GM23248 (cell line): ENCODE measurements around the gene PTEN.

ENCODE experiments used
- EZH2 ChIP-seq: fragments of 200-600 bp; sonication (generic); IDR thresholded peaks from 2 replicates; pipeline ENCODE4 v1.6.1; 2018; ENCODE audit warnings: antibody characterized with exemption, mild to moderate bottlenecking; ENCODE audit not compliant: insufficient read depth, poor library complexity, severe bottlenecking
- EZH2phosphoT487 ChIP-seq: fragments of 200-600 bp; sonication (generic); IDR thresholded peaks from 2 replicates; pipeline ENCODE4 v1.6.1; 2018; ENCODE audit warnings: antibody characterized with exemption, moderate library complexity, mild to moderate bottlenecking, low read depth; ENCODE audit not compliant: insufficient read depth

GRCh38 chr10:87880336-87880735 is 16.9 kb downstream of the PTEN start:
- TF ChIP-seq EZH2phosphoT487 (no peak), EZH2 (no peak)
